Glomerular visceral epithelial cell (primary cell): Measurements from ENCODE around the gene RAPGEF5.

ENCODE experiments used
- DNase-seq: peaks from one replicate; pipeline ENCODE4 v3.0.0-alpha.2; 2016; ENCODE audit errors: extremely low spot score

Gene RAPGEF5

GRCh38 chr7:22189230-22189629, 167.7 kb downstream of the RAPGEF5 start:
- no peak for DNase-seq

GRCh38 chr7:22187691-22188348, 169.1 kb downstream of the RAPGEF5 start:
- DNase-seq = no peak

GRCh38 chr7:22185559-22185958, 171.4 kb downstream of the RAPGEF5 start:
- no peak for DNase-seq

GRCh38 chr7:22184549-22185199, 172.3 kb downstream of the RAPGEF5 start:
- no peak for DNase-seq

- no peak for DNase-seq
Observed at GRCh38 chr7:22183522-22184280, 173.3 kb downstream of the RAPGEF5 start.

- no peak for DNase-seq
Observed at GRCh38 chr7:22182149-22182548, 174.8 kb downstream of the RAPGEF5 start.

GRCh38 chr7:22181663-22182062, 175.3 kb downstream of the RAPGEF5 start:
- no peak for DNase-seq

- no peak for DNase-seq
Observed at GRCh38 chr7:22179442-22179879, 177.5 kb downstream of the RAPGEF5 start.

- DNase-seq = no peak
Observed at GRCh38 chr7:22178735-22179134, 178.2 kb downstream of the RAPGEF5 start.

- no peak for DNase-seq
Observed at GRCh38 chr7:22176791-22177412, 180.1 kb downstream of the RAPGEF5 start.

GRCh38 chr7:22174574-22174953, 182.4 kb downstream of the RAPGEF5 start:
- DNase-seq = no peak

- DNase-seq = no peak
Observed at GRCh38 chr7:22173685-22174573, 183.0 kb downstream of the RAPGEF5 start.

GRCh38 chr7:22168129-22168634, 188.8 kb downstream of the RAPGEF5 start:
- no peak for DNase-seq

GRCh38 chr7:22167482-22167881, 189.5 kb downstream of the RAPGEF5 start:
- DNase-seq = no peak

GRCh38 chr7:22166928-22167327, 190.0 kb downstream of the RAPGEF5 start:
- DNase-seq = no peak

GRCh38 chr7:22159341-22159740, 197.6 kb downstream of the RAPGEF5 start:
- no peak for DNase-seq

- DNase-seq = no peak
Observed at GRCh38 chr7:22157552-22157951, 199.4 kb downstream of the RAPGEF5 start.

- no peak for DNase-seq
Observed at GRCh38 chr7:22156205-22156604, 200.7 kb downstream of the RAPGEF5 start.

GRCh38 chr7:22154143-22154529, 202.8 kb downstream of the RAPGEF5 start:
- DNase-seq = no peak

GRCh38 chr7:22153432-22154142, 203.4 kb downstream of the RAPGEF5 start:
- DNase-seq = no peak

GRCh38 chr7:22152690-22153089, 204.3 kb downstream of the RAPGEF5 start:
- no peak for DNase-seq
